Smooth muscle cell (in vitro differentiated cells): ENCODE results near the gene RUNX2. TPM values are rescaled to one million over a fixed set of nuclear protein-coding genes. Genes with fewer than 3 reads are reported as not detected.
A peak's percentile ranks its signal among the peaks of the same experiment; 100 is the strongest.
"Not testable (repeated sequence)": the region's sequence is repeated elsewhere in the genome, so short reads cannot be mapped to it uniquely, and the experiment has no call there.

Experiments
- DNase-seq: peaks from one replicate; lab custom pipeline; 2025; ENCODE audit not compliant: unreplicated experiment; lab: John Stamatoyannopoulos, UW
- H2AFZ ChIP-seq: fragments of 200-600 bp; sonication (generic); 2 replicates; pipeline ENCODE4 v1.6.0; 2016; ENCODE audit warnings: antibody characterized with exemption, low read depth, mild to moderate bottlenecking
- H3F3A ChIP-seq: fragments of 200-600 bp; sonication (generic); 2 replicates; pipeline ENCODE4 v1.6.0; 2017; ENCODE audit warnings: antibody characterized with exemption, low read depth
- H3K27ac ChIP-seq: fragments of 200-600 bp; sonication (generic); 2 replicates; pipeline ENCODE4 v1.5.1; 2016; ENCODE audit warnings: low read depth, mild to moderate bottlenecking
- H3K27me3 ChIP-seq: fragments of 200-600 bp; sonication (generic); 2 replicates; pipeline ENCODE4 v1.6.1; 2016; ENCODE audit warnings: low read depth, mild to moderate bottlenecking
- H3K36me3 ChIP-seq: fragments of 200-600 bp; sonication (generic); 2 replicates; pipeline ENCODE4 v1.5.1; 2016; ENCODE audit warnings: low read depth
- H3K4me1 ChIP-seq: fragments of 200-600 bp; sonication (generic); 2 replicates; pipeline ENCODE4 v1.5.1; 2016; ENCODE audit warnings: low read depth
- H3K4me2 ChIP-seq: fragments of 200-600 bp; sonication (generic); 2 replicates; pipeline ENCODE4 v1.6.0; 2016; ENCODE audit warnings: mild to moderate bottlenecking
- H3K4me3 ChIP-seq: fragments of 200-600 bp; sonication (generic); 2 replicates; pipeline ENCODE4 v1.5.1; 2016; ENCODE audit warnings: mild to moderate bottlenecking
- H3K79me2 ChIP-seq: fragments of 200-600 bp; sonication (generic); 2 replicates; pipeline ENCODE4 v1.6.0; 2016; ENCODE audit warnings: low read depth, mild to moderate bottlenecking
- H3K9ac ChIP-seq: fragments of 200-600 bp; sonication (generic); 2 replicates; pipeline ENCODE4 v1.6.0; 2016; ENCODE audit warnings: low read depth
- H3K9me3 ChIP-seq: fragments of 200-600 bp; sonication (generic); replicated peaks from 2 replicates; pipeline ENCODE4 v1.5.1; 2016; ENCODE audit warnings: low read depth
- H4K20me1 ChIP-seq: fragments of 200-600 bp; sonication (generic); 2 replicates; pipeline ENCODE4 v1.6.0; 2016; ENCODE audit warnings: low read depth
- CTCF ChIP-seq: fragments of 200-600 bp; sonication (generic); IDR thresholded peaks from 2 replicates; pipeline ENCODE4 v1.5.1; 2017; ENCODE audit warnings: borderline replicate concordance, mild to moderate bottlenecking, antibody characterized with exemption; ENCODE audit not compliant: insufficient read depth, poor library complexity, severe bottlenecking
- WGBS: methylation state at CpG from one replicate; pipeline ENCODE4 v1.1.7; 2016; ENCODE audit warnings: low lambda C conversion rate; 5-methylcytosine and 5-hydroxymethylcytosine counted together
- polyA plus RNA-seq: library from polyadenylated mRNA; unstranded; fragments of >200 nt; fragmentation: Nextera tagmentation; extraction: Ambion mirVana; gene quantifications from 2 replicates; pipeline ENCODE4 v1.2.1, GENCODE V29; 2016
- total RNA-seq: library from RNA; depleted of rRNA; stranded (reverse); fragments of >200 nt; gene quantifications from 2 replicates; pipeline ENCODE4 v1.2.3, GENCODE V29; 2014

RUNX2 gene
- total RNA-seq = 16.4 and 18.4 TPM in 2 replicates
- polyA plus RNA-seq = 12.4 and 12.5 TPM in 2 replicates

- no peaks in the 10 kb centered on the region for H4K20me1 ChIP-seq
- peak within 1 kb of the TSS; percentile 67 for H3K27ac ChIP-seq
- H3K4me3 ChIP-seq = peak within 1 kb of the TSS; percentile 40
- H3K79me2 ChIP-seq = peaks cover 11% of the 10 kb centered on the region
- no peaks in the 10 kb centered on the region for H3F3A ChIP-seq
- 50% methylated on average over 5 of the region's 5 CpGs for WGBS
- no peak for DNase-seq
- peaks cover 17% of the 10 kb centered on the region for H3K4me1 ChIP-seq
- H2AFZ ChIP-seq = peak within 1 kb of the TSS; percentile 76
- no peak for TF ChIP-seq CTCF
- H3K36me3 ChIP-seq = no peaks in the 10 kb centered on the region
- H3K9me3 ChIP-seq = no peaks in the 10 kb centered on the region
- H3K4me2 ChIP-seq = peak within 1 kb of the TSS; percentile 82
- H3K27me3 ChIP-seq = no peaks in the 10 kb centered on the region
- peak within 1 kb of the TSS; percentile 41 for H3K9ac ChIP-seq
Observed at GRCh38 chr6:45327956-45328522, at the start of gene RUNX2. RUNX2 (plus strand) TSS chr6:45328330; CDS start chr6:45328727, 397 bp downstream.

- no peak overlapping the region for H2AFZ ChIP-seq
- H3K27me3 ChIP-seq = no peaks in the 10 kb centered on the region
- no peaks in the 10 kb centered on the region for H3K36me3 ChIP-seq
- no peak overlapping the region for H3K4me2 ChIP-seq
- H3K79me2 ChIP-seq = no peaks in the 10 kb centered on the region
- no peaks in the 10 kb centered on the region for H4K20me1 ChIP-seq
- TF ChIP-seq CTCF = no peak
- H3K4me3 ChIP-seq = no peak overlapping the region
- WGBS = 91% methylated on average over 1 of the region's 1 CpG
- H3K27ac ChIP-seq = no peak overlapping the region
- no peaks in the 10 kb centered on the region for H3K4me1 ChIP-seq
- H3K9ac ChIP-seq = no peak overlapping the region
- no peaks in the 10 kb centered on the region for H3F3A ChIP-seq
- no peak for DNase-seq
- H3K9me3 ChIP-seq = peaks cover 5% of the 10 kb centered on the region
Observed at GRCh38 chr6:45278367-45278766, 49.8 kb upstream of the RUNX2 start.

GRCh38 chr6:45286707-45287106 lies 41.4 kb upstream of the RUNX2 start:
- H2AFZ ChIP-seq, H3K4me2 ChIP-seq, H3F3A ChIP-seq, H3K4me3 ChIP-seq, H3K27me3 ChIP-seq, H3K27ac ChIP-seq, H3K9me3 ChIP-seq, H3K36me3 ChIP-seq, H4K20me1 ChIP-seq, H3K79me2 ChIP-seq, H3K9ac ChIP-seq, DNase-seq, H3K4me1 ChIP-seq: not testable (repeated sequence)
- 96% methylated on average over 3 of the region's 3 CpGs for WGBS

- Histone ChIP-seq H4K20me1 (no peaks in the 10 kb centered on the region), H3F3A (no peaks in the 10 kb centered on the region), H3K9me3 (peaks cover 4% of the 10 kb centered on the region), H3K27me3 (no peaks in the 10 kb centered on the region), H3K9ac (no peak overlapping the region), H3K79me2 (no peaks in the 10 kb centered on the region), H3K4me2 (no peak overlapping the region), H3K4me1 (no peaks in the 10 kb centered on the region), H2AFZ (no peak overlapping the region), H3K36me3 (no peaks in the 10 kb centered on the region), H3K4me3 (no peak overlapping the region), H3K27ac (no peak overlapping the region)
- no peak for TF ChIP-seq CTCF
- no peak for DNase-seq
- 98% methylated on average over 5 of the region's 5 CpGs for WGBS
Observed at GRCh38 chr6:45289751-45290514, 38.2 kb upstream of the RUNX2 start.
